Measurements from ENCODE around the gene ITLN1.

ITLN1 gene

DNA sequence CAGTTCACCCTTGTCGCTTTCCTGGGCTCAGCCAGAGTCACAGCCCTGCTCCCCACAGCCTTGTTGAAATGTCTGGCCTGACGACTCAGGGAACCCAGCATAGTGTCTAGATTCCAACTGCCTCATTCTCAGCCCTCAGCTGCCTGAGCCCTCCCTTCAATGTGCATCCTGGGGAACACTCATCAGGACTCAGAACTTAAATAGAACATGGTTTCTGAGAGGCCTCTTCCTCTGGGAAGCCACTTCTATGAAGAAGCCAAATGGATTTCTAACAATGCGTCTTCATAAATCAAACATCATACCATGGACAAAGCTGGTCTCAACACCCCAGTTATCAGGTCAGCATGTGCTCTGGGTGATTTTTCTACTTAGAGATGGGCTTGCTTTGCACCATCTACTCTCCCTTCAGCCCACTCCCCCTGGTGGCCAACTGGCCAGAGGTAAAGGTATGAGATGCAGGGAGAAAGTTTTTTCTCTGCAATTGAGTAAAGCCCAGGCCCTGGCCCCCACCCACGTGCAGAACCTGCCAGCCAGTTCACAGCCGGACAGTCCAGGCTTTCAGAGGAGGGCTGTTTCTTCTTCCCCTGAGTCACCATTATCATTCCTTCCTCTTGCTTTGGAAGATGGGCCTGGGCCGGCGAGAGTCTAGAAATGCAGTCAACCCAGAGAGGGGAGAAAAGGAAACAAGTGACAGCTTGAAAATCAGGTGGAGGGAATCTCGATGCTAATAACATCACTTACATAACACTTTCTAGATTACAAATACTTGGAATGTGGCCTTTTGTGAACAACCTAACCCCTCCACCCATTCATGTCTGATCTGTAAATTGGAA, 54.4 kb downstream of the ITLN1 start:
- H3K4me3 ChIP-seq, result no peak overlapping the region
- H3K27ac ChIP-seq, result no peak overlapping the region

DNA sequence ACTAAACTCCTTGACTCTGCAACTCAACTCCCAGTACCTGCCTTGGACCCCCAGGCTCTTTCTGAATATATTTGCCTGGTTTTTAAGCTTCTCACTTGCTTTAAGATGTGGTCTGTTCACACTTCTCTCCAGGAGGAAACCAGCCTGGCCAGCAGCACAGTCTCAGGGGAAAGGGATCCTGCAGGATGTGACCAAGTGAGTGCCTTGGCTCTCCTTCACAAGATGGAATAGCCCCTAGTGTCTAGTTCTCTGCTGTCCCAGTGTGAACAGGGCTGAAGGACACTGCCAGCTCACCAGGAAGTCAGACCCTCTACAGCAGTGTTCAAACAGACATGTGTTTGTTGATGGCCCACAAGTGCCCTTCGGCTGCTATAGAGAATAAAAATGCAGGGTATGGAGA, 55.2 kb downstream of the ITLN1 start:
- Histone ChIP-seq H3K4me3 (no peak overlapping the region), H3K27ac (no peak overlapping the region)

DNA sequence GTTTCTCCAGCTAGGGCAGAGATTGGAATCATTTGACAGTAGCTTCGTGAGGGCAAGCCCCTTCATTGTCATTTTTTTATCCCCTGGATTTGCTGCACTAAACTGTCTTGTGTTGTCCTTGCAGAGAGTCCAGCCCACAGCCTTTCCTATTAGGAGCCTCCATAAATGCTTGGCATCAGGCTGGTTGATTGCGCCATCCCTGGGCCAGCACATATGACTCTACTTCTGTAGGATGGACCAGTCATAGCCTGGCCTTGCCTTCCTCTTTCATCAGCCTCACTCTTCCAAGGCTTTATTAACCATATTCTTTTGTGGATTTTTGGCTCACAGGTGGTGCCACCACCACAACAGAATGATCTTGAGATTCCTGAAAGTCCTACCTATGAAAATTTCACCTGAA, 57.6 kb downstream of the ITLN1 start:
- no peak overlapping the region for H3K27ac ChIP-seq

DNA sequence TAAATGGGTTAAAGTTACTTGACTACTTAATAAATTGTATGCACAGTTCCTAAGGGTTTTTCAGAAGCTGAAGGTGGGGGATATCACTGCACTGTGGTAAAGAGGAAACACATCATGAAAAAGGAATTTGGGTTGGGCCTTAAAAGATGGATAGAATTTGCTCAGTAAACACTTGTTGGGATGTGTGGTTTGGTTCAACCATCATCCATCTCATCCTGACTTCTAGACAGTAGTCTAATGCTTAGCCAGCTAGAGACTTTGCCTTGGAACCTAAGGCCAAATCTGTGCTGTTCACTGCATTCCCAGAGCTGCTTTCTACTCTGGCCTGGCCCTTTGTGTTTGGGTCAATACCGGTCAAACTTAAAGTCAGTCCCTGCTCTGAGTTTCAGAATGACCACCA, 58.4 kb downstream of the ITLN1 start:
- no peak overlapping the region for H3K4me3 ChIP-seq
- H3K27ac ChIP-seq, result no peak overlapping the region

More for the DNA sequence above, 57.6 kb downstream of the ITLN1 start:
- no peak overlapping the region for H3K4me3 ChIP-seq
